SH-SY5Y (cell line): ENCODE results near the gene NELFA.

Experiments used
- GATA2 ChIP-seq: IDR thresholded peaks from 2 replicates; pipeline ENCODE4 v1.6.1; 2011; ENCODE audit warnings: mild to moderate bottlenecking, low read depth, low read length
- GATA3 ChIP-seq: IDR thresholded peaks from 2 replicates; pipeline ENCODE4 v1.6.1; 2011; ENCODE audit warnings: low read depth, mild to moderate bottlenecking, low read length, moderate library complexity

GRCh38 chr4:1989533-1990347 is 19.0 kb downstream of the NELFA start:
- no peak for TF ChIP-seq GATA2
- TF ChIP-seq GATA3: no peak
